HG03280 (cell line): ENCODE data around the gene QRICH1.
"Not testable (repeated sequence)": the region's sequence is repeated elsewhere in the genome, so short reads cannot be mapped to it uniquely, and the experiment has no call there.

Source experiments
- ATAC-seq: cut with Tn5 transposase; IDR thresholded peaks from one replicate; pipeline ENCODE4 v1.9.1; 2021; ENCODE audit warnings: mild to moderate bottlenecking, moderate library complexity; ENCODE audit not compliant: unreplicated experiment

The QRICH1 gene

DNA sequence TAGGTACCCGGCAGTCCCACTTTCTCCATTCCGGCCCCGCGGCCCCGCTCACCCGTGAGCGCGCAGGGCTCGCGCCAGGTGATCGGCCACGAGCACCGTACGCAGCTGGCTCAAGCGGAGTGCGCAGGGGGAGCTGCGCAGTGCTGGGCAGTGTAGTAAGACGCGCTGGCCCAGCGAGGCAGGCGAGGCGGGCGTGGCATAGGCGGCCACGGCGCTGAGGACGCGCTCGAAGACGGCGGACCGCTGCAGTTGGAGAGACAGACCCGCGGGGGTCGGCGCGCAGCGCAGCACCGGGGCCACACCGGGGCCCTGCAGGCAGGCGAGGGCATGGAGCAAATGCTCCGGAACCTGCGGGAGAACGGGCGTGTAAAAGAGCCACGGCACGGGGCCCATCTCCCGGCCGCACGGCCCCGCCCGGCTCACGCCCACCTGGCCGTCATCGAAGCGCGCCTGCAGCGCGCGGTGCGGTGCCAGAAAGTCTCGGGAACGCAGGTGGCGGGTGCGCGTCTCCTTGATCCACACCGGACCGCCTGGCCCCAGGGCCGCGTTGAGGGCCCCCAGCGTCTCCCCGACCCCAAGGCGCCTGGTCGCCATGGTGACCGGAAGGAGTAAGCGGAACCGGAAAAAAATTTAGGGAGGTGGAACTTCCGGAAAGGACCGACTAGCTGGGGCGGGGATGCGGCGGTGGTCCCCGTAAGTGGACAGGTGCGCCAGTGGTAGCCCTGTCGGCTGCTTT, 75.7 kb downstream of the QRICH1 start, which contains the start of gene DALRD3:
TSS of gene DALRD3 (minus strand) at position 610 of the 736 bp plus-strand sequence. CDS start at position 594, 16 bp downstream.
- ATAC-seq, result no peak

DNA sequence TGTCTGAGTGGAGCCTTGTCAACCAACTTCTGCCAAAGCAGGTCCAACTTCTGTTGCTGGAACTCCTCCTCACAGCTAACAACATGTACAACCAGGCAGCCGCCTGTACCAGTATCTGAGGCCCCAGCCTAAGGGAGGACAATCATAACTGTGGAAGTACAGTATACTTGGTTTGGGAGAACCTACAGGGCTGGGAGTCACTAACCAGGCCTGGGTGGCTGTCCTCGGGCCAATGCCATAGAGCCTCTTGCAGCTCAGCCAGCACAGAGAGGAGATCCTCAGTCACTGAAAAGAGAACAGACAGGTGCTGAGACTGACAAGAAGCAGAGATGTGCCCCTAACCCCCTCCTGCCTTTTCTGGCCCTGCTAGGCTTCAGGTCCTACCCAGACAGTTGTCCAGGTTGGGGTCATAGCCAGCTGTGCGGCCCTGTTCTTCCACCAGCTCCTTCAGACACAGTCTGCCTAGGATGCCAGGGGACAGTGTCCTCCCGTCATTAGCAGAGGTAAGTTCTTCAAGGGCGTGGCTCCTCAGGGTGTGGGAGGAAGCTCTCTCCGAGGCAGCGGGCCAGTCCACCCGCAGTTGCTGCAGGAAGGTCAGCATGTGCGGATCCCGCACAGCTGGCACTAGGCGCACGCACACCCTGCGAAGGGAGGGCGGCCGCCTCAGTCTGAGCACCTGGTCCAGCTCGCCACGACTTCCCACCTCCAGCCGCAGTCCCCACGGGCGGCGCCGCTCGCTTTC, 76.5 kb downstream of the QRICH1 start:
- ATAC-seq, result no peak

DNA sequence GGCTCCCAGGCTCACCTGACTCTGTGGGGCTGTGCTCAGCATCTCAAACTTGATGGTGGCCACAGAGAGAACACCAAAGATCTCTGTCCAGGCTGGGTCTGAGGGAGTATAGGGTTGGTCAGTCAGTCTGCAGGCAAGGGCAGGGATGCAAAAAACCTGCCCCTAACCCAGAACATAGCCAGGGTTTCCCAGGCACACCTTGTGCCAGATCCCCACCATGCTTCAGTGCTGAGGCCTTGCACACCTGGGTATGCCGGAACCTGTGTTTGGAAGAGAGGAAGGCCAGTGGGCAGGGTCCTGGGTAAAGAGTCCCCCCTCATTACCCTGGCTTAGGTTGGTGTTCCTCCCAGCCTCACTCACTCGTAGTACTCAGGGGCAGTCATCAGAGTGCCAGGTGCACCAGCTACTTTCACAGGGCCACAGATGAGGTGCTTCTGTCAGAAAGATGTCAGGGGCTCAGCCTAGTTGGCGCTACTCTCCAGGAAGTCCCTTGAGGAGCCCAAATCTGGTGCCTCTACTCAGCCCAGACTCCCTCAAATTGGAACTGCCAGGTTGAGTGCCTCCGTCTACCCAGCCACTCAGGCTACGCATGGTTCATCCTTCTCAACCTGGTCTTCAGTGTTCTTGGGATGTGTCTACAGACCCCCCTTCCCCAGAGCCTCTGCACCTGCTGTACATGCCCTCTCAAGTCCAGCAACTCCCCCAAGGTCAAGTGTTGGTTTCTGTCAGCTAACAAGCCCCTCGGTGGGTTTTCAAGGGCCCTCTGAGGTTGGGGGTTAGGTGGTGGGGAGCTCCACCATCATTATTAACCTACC, 77.2 kb downstream of the QRICH1 start:
- ATAC-seq, result no peak

DNA sequence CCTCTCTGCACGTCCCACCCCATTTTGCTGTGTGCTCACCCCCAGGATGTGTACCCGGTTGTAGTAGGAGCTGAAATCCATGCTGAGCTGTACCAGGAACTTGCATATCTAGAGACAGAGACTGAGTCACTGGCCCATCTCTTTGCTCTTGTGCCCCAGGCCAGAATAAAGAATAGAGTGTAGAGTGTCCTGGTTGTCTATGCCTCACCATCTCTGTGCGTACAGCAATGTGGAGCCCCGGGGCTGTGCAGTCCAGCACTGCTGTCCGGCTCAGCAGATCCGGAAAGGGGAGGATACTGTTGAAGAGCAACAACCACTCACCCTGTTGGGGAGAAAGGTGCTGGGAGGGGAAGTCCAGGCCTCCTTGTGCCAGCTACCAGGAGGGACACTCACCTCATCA, 78.1 kb downstream of the QRICH1 start:
- ATAC-seq, result no peak

DNA sequence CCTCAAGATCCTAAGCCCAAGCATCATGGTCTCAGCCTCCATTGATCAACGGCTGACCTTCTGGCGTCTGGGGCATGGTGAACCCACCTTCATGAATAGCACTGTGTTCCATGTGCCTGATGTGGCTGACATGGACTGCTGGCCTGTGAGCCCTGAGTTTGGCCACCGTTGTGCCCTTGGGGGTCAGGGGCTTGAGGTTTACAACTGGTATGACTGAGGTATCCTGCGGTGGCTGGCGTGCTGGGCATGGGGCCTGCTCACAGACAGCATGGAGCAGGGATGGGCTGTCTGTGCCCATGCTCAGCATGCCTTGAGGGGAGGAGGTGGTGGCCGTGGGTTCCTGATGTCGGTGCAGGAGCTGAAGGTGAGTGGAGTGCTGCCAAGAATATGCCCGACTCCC, 78.8 kb downstream of the QRICH1 start:
- ATAC-seq, result no peak

DNA sequence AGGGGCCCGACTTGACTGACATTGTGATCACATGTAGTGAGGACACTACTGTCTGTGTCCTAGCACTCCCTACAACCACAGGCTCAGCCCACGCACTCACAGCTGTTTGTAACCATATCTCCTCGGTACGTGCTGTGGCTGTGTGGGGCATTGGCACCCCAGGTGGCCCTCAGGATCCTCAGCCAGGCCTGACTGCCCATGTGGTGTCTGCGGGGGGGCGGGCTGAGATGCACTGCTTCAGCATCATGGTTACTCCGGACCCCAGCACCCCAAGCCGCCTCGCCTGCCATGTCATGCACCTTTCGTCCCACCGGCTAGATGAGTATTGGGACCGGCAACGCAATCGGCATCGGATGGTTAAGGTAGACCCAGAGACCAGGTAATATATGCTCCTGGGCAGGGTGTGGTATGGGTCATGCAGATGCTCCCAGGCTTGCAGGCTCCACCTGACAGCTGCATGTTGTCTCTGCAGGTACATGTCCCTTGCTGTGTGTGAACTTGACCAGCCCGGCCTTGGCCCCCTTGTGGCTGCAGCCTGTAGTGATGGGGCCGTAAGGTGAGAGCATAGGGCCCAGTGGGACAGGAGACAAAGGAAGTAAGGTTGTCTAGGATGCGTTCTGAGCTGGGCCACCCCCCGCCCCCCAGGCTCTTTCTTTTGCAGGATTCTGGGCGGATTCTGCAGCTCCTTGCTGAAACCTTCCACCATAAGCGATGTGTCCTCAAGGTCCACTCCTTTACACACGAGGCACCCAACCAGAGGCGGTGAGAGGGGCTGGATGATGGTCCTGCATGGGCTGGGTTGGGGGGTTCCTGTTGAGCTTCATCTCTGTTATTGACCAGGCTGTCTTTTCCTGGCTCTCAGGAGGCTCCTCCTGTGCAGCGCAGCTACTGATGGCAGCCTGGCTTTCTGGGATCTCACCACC, 79.9 kb downstream of the QRICH1 start:
- ATAC-seq, result no peak

DNA sequence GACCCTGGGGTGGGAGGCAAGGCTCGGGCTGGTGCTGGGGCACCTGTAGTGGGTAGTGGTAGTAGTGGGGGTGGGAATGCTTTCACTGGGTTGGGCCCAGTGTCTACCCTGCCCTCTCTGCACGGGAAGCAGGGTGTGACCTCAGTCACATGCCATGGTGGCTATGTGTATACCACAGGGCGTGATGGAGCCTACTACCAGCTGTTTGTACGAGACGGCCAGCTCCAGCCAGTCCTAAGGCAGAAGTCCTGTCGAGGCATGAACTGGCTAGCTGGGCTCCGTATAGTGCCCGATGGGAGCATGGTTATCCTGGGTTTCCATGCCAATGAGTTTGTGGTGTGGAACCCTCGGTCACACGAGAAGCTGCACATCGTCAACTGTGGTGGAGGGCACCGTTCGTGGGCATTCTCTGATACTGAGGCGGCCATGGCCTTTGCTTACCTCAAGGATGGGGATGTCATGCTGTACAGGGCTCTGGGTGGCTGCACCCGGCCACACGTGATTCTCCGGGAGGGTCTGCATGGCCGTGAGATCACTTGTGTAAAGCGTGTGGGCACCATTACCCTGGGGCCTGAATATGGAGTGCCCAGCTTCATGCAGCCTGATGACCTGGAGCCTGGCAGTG, 80.6 kb downstream of the QRICH1 start:
- no peak for ATAC-seq

DNA sequence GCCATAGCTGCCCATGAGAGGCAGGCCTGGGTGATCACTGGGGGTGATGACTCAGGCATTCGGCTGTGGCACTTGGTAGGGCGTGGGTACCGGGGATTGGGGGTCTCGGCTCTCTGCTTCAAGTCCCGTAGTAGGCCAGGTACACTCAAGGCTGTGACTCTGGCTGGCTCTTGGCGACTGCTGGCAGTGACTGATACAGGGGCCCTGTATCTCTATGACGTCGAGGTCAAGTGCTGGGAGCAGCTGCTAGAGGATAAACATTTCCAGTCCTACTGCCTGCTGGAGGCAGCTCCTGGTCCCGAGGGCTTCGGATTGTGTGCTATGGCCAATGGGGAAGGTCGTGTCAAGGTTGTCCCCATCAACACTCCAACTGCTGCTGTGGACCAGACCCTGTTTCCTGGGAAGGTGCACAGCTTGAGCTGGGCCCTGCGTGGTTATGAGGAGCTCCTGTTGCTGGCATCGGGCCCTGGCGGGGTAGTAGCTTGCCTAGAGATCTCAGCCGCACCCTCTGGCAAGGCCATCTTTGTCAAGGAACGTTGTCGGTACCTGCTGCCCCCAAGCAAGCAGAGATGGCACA, 81.3 kb downstream of the QRICH1 start:
- ATAC-seq, result no peak

DNA sequence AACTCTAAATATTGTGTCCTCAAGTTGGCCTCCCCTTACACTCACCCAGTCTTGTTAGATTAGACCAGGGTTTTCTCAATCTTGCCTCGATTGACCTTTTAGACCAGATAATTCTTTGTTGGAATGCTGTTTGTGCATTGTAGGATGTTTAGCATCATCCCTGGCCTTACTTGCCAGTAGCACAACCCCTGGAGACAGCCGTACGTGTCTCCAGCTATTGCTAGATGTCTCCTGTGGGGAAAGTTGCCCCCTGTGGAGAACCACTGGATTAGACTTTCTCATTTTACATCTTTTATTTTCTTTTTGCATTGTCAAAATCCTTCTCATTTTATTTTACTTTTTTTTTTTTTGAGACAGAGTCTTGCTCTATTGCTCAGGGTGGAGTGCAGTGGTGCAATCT, 84.5 kb downstream of the QRICH1 start:
- no peak for ATAC-seq

DNA sequence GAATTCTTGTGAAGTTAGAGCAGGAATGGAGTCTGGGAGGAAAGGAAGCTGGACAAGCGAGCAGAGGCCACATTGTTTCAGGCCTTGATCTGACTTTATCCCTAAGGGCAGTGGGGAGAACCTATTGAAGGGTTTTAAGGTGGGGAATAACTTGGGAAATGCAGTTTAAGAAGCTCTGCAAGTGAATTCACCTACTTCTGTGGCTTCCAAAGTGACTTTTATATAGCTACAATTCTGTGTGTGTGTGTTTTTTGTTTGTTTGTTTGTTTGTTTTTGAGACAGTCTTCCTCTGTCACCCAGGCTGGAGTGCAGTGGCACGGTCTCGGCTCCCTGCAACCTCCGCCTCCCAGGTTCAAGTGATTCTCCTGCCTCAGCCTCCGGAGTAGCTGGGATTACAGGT, 85.2 kb downstream of the QRICH1 start:
- ATAC-seq, result not testable (repeated sequence)

DNA sequence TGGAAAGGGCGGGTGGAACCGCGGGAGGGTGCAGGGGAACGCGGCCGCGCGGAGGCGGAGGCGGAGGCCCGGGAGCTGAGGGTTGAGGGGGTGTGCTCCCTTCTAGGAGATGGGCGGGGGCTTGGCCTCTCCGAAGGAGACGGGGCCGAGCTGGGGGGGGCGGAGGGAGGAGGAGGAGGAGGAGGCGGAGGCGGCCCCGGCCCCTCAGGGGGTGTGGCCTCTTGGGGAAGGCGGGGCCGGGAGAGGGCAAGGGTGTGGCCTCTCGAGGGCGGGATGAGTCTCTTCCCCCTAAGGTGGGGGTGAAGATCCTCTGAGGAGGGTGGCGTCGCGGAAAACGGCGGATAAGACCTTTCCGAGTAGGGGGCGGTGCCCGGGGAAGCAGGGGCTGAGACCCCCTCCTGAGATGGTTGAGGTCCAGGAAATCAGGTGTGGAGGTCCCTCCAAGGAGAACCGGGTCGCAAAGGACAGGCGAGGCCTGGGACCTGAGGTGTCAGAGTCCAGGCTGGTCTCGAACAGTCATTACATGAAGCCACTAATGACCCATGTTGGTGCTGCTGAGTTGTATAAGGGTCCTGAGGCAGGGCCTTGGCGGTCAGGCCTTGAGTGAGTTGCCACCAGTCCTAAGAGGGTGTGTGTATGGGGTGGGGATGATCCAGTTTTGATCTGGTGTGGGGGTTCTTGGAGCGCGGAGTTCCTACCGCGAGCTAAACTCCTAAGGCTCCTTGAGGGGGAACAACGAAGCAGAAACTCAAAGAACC, 85.9 kb downstream of the QRICH1 start:
- ATAC-seq, result peak; percentile 48

DNA sequence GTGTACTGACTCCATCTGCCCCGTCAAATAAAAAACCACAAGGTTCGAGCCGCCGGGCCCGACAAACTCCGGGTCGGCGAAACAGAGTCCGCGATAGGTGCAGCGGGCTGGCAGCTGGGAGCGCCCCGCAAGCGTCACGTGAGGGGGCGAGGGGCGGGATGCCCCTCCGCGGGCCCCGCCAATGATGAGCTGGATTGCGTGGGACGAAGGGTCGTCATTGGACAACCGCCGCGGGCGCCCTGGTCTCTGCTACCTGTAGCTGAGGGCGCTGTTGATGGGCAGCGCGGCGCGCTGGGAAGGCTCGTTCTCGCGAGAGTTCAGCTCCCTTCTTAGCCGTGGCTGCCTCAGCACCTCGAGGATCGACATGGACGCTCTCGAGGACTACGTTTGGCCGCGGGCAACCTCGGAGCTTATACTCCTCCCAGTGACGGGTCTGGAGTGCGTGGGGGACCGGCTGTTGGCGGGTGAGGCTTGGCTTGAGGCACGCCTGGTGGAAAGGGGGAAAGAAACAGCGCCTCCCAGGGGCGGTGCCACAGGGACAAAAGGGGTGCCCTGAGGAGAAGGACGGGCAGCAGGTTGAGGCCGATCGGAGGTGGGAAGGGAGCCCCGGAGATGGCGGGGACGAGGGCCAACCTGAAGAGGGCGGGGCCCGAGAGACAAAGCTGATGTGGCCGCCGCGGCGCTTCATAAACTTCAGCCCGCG, 86.7 kb downstream of the QRICH1 start, which contains the start of gene WDR6:
TSS of gene WDR6 (plus strand) at position 324 of the 703 bp plus-strand sequence. CDS start at position 365, 41 bp downstream.
- peak; percentile 86 for ATAC-seq

DNA sequence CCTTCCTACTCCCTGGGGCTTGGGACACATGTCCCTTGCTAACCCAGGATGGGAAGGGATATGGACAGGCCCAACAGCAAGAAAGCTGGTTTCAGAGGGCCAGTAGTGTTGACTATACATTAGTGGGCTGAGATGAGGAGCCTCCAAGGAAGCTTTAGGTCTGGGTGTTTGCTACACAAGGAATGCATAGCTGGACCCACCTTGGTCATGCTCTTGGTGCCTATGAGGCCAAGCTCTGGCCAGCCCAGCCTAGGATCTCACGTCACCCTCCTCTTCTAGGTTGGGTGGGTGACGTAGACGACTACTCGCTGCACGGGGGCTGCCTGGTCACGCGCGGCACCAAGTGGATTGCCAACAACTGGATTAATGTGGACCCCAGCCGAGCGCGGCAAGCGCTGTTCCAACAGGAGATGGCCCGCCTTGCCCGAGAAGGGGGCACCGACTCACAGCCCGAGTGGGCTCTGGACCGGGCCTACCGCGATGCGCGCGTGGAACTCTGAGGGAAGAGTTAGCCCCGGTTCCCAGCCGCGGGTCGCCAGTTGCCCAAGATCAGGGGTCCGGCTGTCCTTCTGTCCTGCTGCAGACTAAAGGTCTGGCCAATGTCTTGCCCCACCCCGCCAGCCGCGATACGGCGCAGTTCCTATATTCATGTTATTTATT, 87.3 kb downstream of the QRICH1 start:
- ATAC-seq, result no peak

DNA sequence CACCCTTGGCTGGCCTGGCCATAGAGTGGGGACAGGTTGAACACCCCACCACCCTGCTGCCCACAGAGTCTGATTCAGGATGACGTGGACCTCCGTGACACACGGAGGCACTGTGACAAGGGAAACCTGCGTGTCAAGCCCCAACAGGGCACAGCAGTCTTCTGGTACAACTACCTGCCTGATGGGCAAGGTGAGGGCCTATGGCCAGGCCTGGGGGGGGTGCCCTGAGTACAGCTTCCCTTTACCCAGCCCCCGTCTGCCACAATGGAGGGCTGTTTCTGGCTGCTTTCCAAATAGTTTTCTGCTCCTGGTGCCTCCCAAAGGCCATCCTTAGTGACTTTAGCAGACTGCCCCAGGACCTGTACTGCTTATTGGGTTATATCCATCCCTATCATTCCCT, 87.9 kb downstream of the QRICH1 start:
- no peak for ATAC-seq

DNA sequence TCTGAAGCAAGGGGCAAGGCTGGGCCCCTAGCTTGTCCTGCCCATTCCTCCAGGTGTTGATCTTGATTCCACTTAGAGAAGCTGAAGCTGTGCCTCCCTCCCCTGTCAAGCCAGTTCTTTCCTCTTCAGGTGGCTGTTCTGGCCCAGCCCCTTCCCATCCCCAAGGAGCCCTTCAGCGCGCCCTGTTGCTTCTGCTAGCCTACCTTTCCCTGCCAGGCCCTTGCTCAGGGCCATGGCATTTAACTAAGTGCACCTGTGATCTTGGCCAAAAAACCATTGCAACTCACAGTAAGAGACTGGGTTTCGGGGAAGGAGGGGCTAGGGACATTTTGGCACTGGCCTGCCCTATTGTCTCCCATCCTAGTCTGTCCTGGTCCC, 88.6 kb downstream of the QRICH1 start:
- no peak for ATAC-seq

DNA sequence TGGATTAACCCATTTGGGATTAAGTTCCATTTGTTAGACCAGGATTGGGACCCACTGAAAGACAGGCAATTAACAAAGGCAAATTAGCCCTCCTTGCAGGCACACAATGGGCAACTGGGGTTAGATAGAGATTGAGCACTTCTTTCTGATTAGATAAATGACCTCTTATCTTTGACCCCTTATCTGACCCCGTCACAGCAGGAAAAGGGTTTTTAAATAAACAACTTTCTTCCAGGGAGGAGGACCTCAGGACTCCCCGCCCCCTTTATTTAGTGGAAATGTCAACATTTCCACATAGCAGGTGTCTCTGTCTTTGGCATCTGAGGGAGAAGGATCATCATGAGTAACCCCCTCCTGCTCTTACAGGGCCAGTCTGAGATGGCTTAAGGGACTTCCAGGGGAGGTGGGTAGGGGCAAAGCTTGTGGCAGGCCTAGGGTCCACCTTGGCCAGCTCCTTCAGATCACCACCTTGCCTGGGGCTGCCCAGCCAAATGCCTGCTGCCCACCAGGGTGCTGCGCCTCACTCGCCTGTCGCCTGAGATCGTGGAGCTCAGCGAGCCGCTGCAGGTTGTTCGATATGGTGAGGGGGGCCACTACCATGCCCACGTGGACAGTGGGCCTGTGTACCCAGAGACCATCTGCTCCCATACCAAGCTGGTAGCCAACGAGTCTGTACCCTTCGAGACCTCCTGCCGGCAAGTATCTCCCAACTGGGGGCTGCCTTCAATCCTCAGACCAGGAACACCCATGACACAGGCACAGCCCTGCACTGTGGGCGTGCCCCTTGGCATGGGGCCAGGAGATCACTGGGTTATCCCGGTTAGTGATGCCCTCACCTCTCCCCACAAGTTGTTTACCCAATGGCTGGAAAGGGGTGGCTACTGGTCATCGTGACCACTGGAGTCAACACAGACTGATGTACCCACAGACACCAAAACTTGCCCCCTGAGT, 89.2 kb downstream of the QRICH1 start:
- no peak for ATAC-seq

DNA sequence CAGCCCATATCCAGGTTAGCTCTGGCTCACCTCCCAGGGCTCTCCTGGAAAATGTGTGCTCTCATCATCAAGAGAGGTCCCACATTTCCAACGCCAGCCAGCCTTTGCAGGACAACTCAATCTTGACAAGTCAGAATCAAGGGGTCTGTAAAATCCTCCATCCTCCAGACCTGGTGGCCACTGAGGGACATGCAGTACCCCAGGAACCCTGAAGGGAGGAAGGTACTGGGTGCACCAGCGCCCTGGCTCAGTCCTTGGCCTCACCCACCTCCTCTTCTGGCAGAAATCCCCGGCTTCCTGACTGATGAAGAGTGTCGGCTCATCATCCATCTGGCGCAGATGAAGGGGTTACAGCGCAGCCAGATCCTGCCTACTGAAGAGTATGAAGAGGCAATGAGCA, 92.7 kb downstream of the QRICH1 start:
- no peak for ATAC-seq
